Liver (tissue), 9 donors: ENCODE results near the gene MDC1. TPM values are rescaled to one million over a fixed set of nuclear protein-coding genes. Genes with fewer than 3 reads are reported as not detected.

Experiments used
- DNase-seq: peaks from one replicate; pipeline ENCODE4 v3.0.0-alpha.2; 2017; ENCODE audit warnings: low spot score
- H3K27ac ChIP-seq, 2 donors: one replicate each; pipeline ENCODE4 v1.7.0; 2013; ENCODE audit warnings: inconsistent platforms in 2 of 2, low read length in 2 of 2, control low read depth in 1 of 2, low read depth in 1 of 2, mild to moderate bottlenecking in 1 of 2
- H3K27me3 ChIP-seq, 4 donors: one replicate each; pipeline versions ENCODE4 v1.6.1 to v1.7.0; 2013; ENCODE audit warnings: low read length in 3 of 4, inconsistent platforms in 1 of 4, mild to moderate bottlenecking in 1 of 4, moderate library complexity in 1 of 4; ENCODE audit not compliant: control insufficient read depth in 4 of 4, insufficient read depth in 4 of 4
- H3K36me3 ChIP-seq, 4 donors: one replicate each; pipeline versions ENCODE4 v1.6.1 to v1.7.0; 2013; ENCODE audit warnings: low read length in 3 of 4, mild to moderate bottlenecking in 3 of 4, low read depth in 1 of 4, moderate library complexity in 1 of 4; ENCODE audit not compliant: control insufficient read depth in 4 of 4, insufficient read depth in 3 of 4
- H3K4me1 ChIP-seq, 4 donors: one replicate each; pipeline versions ENCODE4 v1.6.1 to v1.7.0; 2013; ENCODE audit warnings: low read length in 3 of 4, mild to moderate bottlenecking in 3 of 4, moderate library complexity in 1 of 4; ENCODE audit not compliant: control insufficient read depth in 4 of 4, insufficient read depth in 4 of 4
- H3K4me3 ChIP-seq, 3 donors: one replicate each; pipeline versions ENCODE4 v1.6.1 to v1.7.0; 2013; ENCODE audit warnings: low read length in 3 of 3, control low read depth in 1 of 3, low read depth in 1 of 3, mild to moderate bottlenecking in 1 of 3
- H3K9ac ChIP-seq, 2 donors: one replicate each; pipeline ENCODE4 v1.7.0; 2013; ENCODE audit warnings: low read length in 2 of 2, mild to moderate bottlenecking in 2 of 2, moderate library complexity in 2 of 2, control low read depth in 1 of 2, low read depth in 1 of 2
- H3K9me3 ChIP-seq, 4 donors: one replicate each; pipeline versions ENCODE4 v1.6.1 to v1.7.0; 2013; ENCODE audit warnings: low read length in 3 of 4; ENCODE audit not compliant: control insufficient read depth in 4 of 4
- FOXA1 ChIP-seq: IDR thresholded peaks from 2 replicates; pipeline ENCODE4 v1.6.1; 2016; ENCODE audit warnings: antibody characterized with exemption
- GABPA ChIP-seq, 2 donors: IDR thresholded peaks in 1 of 2; conservative IDR thresholded peaks in 1 of 2; 2 replicates each; pipeline ENCODE4 v1.6.1; 2016; ENCODE audit warnings: antibody characterized with exemption in 2 of 2, mild to moderate bottlenecking in 1 of 2, moderate library complexity in 1 of 2
- HNF4G ChIP-seq: IDR thresholded peaks from 2 replicates; pipeline ENCODE4 v1.6.1; 2016; ENCODE audit warnings: antibody characterized with exemption
- JUND ChIP-seq, 2 donors: IDR thresholded peaks; 2 replicates each; pipeline ENCODE4 v1.6.1; 2016; ENCODE audit warnings: antibody characterized with exemption in 2 of 2
- NR2F2 ChIP-seq: IDR thresholded peaks from 2 replicates; pipeline ENCODE4 v1.6.1; 2016; ENCODE audit warnings: antibody characterized with exemption
- RAD21 ChIP-seq, 2 donors: IDR thresholded peaks; 2 replicates each; pipeline ENCODE4 v1.6.1; 2016; ENCODE audit warnings: antibody characterized with exemption in 2 of 2, mild to moderate bottlenecking in 2 of 2
- RXRA ChIP-seq, 2 donors: IDR thresholded peaks; 2 replicates each; pipeline ENCODE4 v1.6.1; 2017 to 2018; ENCODE audit warnings: antibody characterized with exemption in 2 of 2, mild to moderate bottlenecking in 1 of 2
- TAF1 ChIP-seq: conservative IDR thresholded peaks from 2 replicates; pipeline ENCODE4 v1.6.1; 2016; ENCODE audit warnings: antibody characterized with exemption, mild to moderate bottlenecking
- WGBS: extraction: QIAGEN DNeasy Blood & Tissue Kit; methylation state at CpG from one replicate; pipeline ENCODE4 v1.1.7; 2013; 5-methylcytosine and 5-hydroxymethylcytosine counted together
- polyA plus RNA-seq, 2 donors: library from polyadenylated mRNA; stranded (reverse) in 1 of 2; unstranded in 1 of 2; fragments of 200-250 nt in 1 of 2; fragments of >200 nt in 1 of 2; fragmentation: Nextera tagmentation in 1 of 2; extraction: Ambion mirVana in 1 of 2; gene quantifications; one replicate each; pipeline versions ENCODE4 v1.2.1 to v1.2.3, GENCODE V29; 2013 to 2015
- total RNA-seq, 2 donors: library from RNA; depleted of rRNA; stranded (reverse); fragments of >200 nt; gene quantifications; one replicate each; pipeline ENCODE4 v1.2.3, GENCODE V29; 2014
- TF ChIP-seq, protein P1 (sequence below): fragments of 150-350 bp; IDR thresholded peaks from 2 replicates; pipeline ENCODE4 v1.5.1; 2017; ENCODE audit warnings: improper control_type of control experiment, low read depth, low read length; ENCODE audit not compliant: missing input control
- TF ChIP-seq, protein P2 (sequence below): IDR thresholded peaks from 2 replicates; pipeline ENCODE4 v1.6.1; 2016; ENCODE audit warnings: antibody characterized with exemption, mild to moderate bottlenecking
- TF ChIP-seq, protein P3 (sequence below): IDR thresholded peaks from 2 replicates; pipeline ENCODE4 v1.6.1; 2016; ENCODE audit warnings: antibody characterized with exemption
- TF ChIP-seq, protein P4 (sequence below): IDR thresholded peaks from 2 replicates; pipeline ENCODE4 v1.6.1; 2016; ENCODE audit warnings: antibody characterized with exemption
- donor health status: healthy.
- donor health status: healthy.
- donor health status: healthy.
- donor health status: healthy.
- donor health status: healthy.

Gene MDC1
- total and polyA plus RNA-seq, 4 donors: 5.9 to 15.5 (median 8.4) TPM

DNA sequence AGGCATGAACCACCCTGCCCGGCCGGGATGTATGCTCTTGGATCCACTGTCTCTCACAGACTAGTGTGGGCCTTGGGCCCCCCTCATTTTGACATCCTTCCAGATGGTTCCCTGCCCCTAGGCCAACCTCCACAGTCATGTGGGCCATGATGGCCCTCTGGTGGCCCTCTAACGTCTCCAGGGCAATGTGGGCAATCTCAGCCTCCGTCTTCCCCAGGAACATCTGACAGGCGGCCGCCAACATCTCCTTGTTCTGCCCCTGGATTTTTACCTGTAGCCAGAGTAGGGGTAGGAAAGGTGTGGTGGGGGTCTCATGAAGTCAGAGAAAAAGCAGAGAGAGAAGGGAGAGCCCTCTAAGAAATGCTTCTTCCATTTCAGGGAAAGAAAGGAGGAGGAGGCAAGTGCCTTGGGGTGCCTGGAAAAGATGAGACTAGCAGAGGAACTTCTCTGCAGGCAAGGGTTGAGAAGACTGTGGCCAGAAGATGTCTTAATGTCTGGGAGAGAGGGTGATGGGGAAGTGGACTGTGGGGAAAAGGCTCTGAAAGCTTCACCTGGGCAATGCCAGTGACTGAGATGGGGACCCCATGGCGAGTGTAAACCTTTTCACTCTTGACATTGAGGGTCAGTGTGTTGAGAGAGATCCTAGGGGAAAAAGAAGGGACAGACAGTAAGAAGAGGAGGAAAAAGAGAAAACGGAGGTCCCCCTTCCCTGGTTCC is 24.1 kb upstream of the MDC1 start (continued):
- no peak for TF ChIP-seq NR2F2
- TF ChIP-seq JUND (IDR thresholded peaks at IDR 0.05): no peak
- TF ChIP-seq, protein P1, sequence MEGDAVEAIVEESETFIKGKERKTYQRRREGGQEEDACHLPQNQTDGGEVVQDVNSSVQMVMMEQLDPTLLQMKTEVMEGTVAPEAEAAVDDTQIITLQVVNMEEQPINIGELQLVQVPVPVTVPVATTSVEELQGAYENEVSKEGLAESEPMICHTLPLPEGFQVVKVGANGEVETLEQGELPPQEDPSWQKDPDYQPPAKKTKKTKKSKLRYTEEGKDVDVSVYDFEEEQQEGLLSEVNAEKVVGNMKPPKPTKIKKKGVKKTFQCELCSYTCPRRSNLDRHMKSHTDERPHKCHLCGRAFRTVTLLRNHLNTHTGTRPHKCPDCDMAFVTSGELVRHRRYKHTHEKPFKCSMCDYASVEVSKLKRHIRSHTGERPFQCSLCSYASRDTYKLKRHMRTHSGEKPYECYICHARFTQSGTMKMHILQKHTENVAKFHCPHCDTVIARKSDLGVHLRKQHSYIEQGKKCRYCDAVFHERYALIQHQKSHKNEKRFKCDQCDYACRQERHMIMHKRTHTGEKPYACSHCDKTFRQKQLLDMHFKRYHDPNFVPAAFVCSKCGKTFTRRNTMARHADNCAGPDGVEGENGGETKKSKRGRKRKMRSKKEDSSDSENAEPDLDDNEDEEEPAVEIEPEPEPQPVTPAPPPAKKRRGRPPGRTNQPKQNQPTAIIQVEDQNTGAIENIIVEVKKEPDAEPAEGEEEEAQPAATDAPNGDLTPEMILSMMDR: no peak
- TF ChIP-seq HNF4G: no peak
- no peak for TF ChIP-seq FOXA1
- TF ChIP-seq RAD21 (IDR thresholded peaks at IDR 0.05): no peak
- TF ChIP-seq RXRA (IDR thresholded peaks at IDR 0.05): no peak

DNA sequence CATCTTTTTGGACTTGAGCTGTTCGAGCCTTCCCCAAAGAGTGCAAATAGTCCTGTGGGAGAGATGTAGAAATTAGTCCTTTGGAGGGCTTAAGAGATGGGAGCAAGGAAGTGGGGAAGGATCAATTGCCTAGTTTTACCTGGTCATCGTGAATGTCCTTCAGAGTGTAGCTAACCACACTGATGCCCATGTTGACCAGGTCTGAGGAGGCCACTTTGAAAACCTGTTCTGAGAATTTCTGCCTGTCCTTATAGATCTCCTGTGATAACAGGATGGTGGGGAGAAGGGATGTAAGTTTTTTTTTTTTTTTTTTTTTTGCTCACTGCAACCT is 23.4 kb upstream of the MDC1 start:
- Histone ChIP-seq H3K9me3 (no peaks in the 10 kb centered on the region), H3K4me1 (peaks cover 1 to 21% (median 12%) of the 10 kb centered on the region in 4 donors), H3K27me3 (no peaks in the 10 kb centered on the region), H3K36me3 (peaks cover 11 to 38% (median 29%) of the 10 kb centered on the region in 4 donors), H3K9ac (no peak overlapping the region), H3K4me3 (no peak overlapping the region), H3K27ac (no peak overlapping the region)
- DNase-seq: no peak
- 94% methylated on average over 2 of the region's 2 CpGs for WGBS
- TF ChIP-seq FOXA1: no peak
- no peak for TF ChIP-seq RAD21 (IDR thresholded peaks at IDR 0.05)
- TF ChIP-seq, protein P2, sequence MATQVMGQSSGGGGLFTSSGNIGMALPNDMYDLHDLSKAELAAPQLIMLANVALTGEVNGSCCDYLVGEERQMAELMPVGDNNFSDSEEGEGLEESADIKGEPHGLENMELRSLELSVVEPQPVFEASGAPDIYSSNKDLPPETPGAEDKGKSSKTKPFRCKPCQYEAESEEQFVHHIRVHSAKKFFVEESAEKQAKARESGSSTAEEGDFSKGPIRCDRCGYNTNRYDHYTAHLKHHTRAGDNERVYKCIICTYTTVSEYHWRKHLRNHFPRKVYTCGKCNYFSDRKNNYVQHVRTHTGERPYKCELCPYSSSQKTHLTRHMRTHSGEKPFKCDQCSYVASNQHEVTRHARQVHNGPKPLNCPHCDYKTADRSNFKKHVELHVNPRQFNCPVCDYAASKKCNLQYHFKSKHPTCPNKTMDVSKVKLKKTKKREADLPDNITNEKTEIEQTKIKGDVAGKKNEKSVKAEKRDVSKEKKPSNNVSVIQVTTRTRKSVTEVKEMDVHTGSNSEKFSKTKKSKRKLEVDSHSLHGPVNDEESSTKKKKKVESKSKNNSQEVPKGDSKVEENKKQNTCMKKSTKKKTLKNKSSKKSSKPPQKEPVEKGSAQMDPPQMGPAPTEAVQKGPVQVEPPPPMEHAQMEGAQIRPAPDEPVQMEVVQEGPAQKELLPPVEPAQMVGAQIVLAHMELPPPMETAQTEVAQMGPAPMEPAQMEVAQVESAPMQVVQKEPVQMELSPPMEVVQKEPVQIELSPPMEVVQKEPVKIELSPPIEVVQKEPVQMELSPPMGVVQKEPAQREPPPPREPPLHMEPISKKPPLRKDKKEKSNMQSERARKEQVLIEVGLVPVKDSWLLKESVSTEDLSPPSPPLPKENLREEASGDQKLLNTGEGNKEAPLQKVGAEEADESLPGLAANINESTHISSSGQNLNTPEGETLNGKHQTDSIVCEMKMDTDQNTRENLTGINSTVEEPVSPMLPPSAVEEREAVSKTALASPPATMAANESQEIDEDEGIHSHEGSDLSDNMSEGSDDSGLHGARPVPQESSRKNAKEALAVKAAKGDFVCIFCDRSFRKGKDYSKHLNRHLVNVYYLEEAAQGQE: no peak
- TF ChIP-seq, protein P3, sequence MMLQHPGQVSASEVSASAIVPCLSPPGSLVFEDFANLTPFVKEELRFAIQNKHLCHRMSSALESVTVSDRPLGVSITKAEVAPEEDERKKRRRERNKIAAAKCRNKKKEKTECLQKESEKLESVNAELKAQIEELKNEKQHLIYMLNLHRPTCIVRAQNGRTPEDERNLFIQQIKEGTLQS: no peak

DNA sequence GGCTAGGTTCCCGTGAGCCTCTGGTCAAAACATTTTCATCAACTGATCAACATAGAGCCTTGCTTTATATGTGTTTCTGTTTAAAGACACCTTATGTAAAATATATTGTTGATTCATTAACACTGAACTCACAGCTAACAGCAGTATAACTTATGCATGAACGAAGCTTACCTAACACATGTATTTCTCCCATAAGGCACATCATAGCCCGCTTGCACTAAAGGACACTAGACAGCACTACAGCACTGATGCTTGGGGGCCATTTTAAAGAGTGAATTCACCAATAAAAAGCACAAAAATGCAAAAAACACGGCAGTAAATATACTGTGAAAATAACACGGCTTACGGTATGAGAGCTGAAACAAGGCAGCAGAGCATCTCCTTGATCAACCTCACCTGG is 21.5 kb upstream of the MDC1 start:
- peaks cover 0 to 15% (median 8%) of the 10 kb centered on the region in 4 donors for H3K4me1 ChIP-seq
- no peak overlapping the region for H3K4me3 ChIP-seq
- WGBS: 76% methylated on average over 6 of the region's 6 CpGs
- H3K27ac ChIP-seq: no peak overlapping the region
- peaks cover 13 to 47% (median 37%) of the 10 kb centered on the region in 4 donors for H3K36me3 ChIP-seq
- TF ChIP-seq TAF1 (no peak), JUND (IDR thresholded peaks at IDR 0.05) (no peak), RXRA (IDR thresholded peaks at IDR 0.05) (no peak), HNF4G (no peak), GABPA (IDR thresholded peaks at IDR 0.05 in 1 of 2, conservative IDR thresholded peaks at IDR 0.05 in 1 of 2) (no peak), RAD21 (IDR thresholded peaks at IDR 0.05) (no peak)
- TF ChIP-seq, protein P4, sequence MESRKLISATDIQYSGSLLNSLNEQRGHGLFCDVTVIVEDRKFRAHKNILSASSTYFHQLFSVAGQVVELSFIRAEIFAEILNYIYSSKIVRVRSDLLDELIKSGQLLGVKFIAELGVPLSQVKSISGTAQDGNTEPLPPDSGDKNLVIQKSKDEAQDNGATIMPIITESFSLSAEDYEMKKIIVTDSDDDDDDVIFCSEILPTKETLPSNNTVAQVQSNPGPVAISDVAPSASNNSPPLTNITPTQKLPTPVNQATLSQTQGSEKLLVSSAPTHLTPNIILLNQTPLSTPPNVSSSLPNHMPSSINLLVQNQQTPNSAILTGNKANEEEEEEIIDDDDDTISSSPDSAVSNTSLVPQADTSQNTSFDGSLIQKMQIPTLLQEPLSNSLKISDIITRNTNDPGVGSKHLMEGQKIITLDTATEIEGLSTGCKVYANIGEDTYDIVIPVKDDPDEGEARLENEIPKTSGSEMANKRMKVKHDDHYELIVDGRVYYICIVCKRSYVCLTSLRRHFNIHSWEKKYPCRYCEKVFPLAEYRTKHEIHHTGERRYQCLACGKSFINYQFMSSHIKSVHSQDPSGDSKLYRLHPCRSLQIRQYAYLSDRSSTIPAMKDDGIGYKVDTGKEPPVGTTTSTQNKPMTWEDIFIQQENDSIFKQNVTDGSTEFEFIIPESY: no peak
- TF ChIP-seq, protein P2: no peak
- TF ChIP-seq, protein P3: no peak
- TF ChIP-seq, protein P1: no peak
- H3K9ac ChIP-seq: no peak overlapping the region
- no peaks in the 10 kb centered on the region for H3K27me3 ChIP-seq
- H3K9me3 ChIP-seq: no peaks in the 10 kb centered on the region
- no peak for DNase-seq
